HUES6 (cell line): Measurements from ENCODE around the gene NME5.

Experiments used
- H3K27ac ChIP-seq: 2 replicates; pipeline ENCODE4 v1.7.0; 2013; ENCODE audit warnings: low read depth, mild to moderate bottlenecking, low read length, inconsistent platforms
- H3K27me3 ChIP-seq: 2 replicates; pipeline ENCODE4 v1.6.1; 2013; ENCODE audit warnings: low read length; ENCODE audit not compliant: control insufficient read depth, insufficient read depth
- H3K36me3 ChIP-seq: 2 replicates; pipeline ENCODE4 v1.6.1; 2013; ENCODE audit warnings: low read length; ENCODE audit not compliant: control insufficient read depth, insufficient read depth
- H3K4me1 ChIP-seq: 2 replicates; pipeline ENCODE4 v1.6.1; 2013; ENCODE audit warnings: low read length; ENCODE audit not compliant: control insufficient read depth, insufficient read depth
- H3K4me3 ChIP-seq: 2 replicates; pipeline ENCODE4 v1.5.1; 2013; ENCODE audit warnings: low read depth, low read length
- H3K9ac ChIP-seq: one replicate; pipeline ENCODE4 v1.6.1; 2013; ENCODE audit warnings: mild to moderate bottlenecking, low read length
- H3K9me3 ChIP-seq: 2 replicates; pipeline ENCODE4 v1.6.1; 2013; ENCODE audit warnings: low read depth, low read length; ENCODE audit not compliant: control insufficient read depth, insufficient read depth

The NME5 gene

DNA sequence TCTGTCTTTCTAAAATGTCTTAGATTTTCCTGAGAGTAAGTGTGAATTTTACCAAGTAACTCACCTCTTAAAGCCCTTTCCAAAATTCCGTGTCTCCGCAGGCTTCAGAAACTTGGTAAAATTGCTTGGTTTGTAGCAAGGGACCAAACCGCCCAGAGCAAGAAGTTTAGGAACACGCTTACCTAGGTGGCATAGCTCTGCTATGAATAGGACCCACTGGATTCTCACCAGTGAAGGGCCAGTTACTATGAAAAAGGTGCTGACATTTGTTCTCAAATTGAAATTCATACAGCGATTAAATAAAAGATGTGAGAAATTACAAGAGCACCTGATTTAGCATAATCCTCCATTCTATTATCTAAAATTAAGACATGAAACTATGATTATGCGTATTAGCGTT lies 6.7 kb downstream of the NME5 start:
- Histone ChIP-seq H3K36me3 (no peaks in the 10 kb centered on the region), H3K4me3 (peak overlapping the region; percentile 53; the same call in 1 of the 2 replicates), H3K9ac (no peak overlapping the region), H3K27me3 (no peaks in the 10 kb centered on the region), H3K9me3 (no peaks in the 10 kb centered on the region), H3K27ac (no peak overlapping the region), H3K4me1 (peaks cover 5% of the 10 kb centered on the region)

DNA sequence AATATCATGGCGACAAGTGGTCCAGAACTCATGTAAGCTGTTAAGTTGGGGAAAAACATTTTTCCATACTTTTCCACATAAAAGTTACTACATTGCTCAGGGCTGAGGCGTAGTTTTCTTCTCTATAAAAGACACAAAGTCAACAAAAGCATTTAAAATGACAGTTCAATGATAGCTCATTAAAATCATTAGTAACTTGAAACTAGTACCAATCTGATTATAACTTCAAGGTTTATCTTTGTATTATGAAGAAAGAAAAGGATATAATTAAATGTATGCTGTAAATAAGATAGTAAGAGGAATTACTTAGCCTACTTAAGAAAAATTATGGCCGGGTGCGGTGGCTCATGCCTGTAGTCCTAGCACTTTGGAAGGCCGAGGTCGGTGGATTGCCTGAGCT lies 9.9 kb downstream of the NME5 start:
- H3K9me3 ChIP-seq, result no peaks in the 10 kb centered on the region
- no peak overlapping the region for H3K4me3 ChIP-seq
- H3K9ac ChIP-seq, result no peak overlapping the region
- no peaks in the 10 kb centered on the region for H3K27me3 ChIP-seq
- no peak overlapping the region for H3K27ac ChIP-seq
- H3K4me1 ChIP-seq, result peaks cover 5% of the 10 kb centered on the region
- no peaks in the 10 kb centered on the region for H3K36me3 ChIP-seq

DNA sequence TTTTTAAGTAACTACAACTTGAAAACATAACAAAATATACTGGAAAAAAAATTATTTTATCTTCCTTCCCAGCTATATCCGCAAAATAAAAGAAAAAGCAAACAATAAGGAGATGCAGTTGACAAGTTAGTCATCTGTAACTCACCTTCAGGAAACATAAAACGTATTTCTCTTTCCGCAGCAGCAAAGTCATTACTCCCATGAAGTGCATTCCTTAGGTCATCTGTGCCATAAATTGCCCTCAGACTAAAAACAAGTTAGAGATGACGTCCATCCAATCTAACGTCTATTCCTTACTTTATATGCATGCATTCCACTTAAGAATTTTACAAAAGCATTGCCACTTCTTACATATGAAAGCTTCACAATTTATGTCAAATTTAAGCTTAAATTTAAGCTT lies 10.9 kb downstream of the NME5 start:
- Histone ChIP-seq H3K4me1 (peaks cover 5% of the 10 kb centered on the region), H3K27me3 (no peaks in the 10 kb centered on the region), H3K27ac (no peak overlapping the region), H3K9me3 (no peaks in the 10 kb centered on the region), H3K9ac (no peak overlapping the region), H3K4me3 (no peak overlapping the region), H3K36me3 (no peaks in the 10 kb centered on the region)

DNA sequence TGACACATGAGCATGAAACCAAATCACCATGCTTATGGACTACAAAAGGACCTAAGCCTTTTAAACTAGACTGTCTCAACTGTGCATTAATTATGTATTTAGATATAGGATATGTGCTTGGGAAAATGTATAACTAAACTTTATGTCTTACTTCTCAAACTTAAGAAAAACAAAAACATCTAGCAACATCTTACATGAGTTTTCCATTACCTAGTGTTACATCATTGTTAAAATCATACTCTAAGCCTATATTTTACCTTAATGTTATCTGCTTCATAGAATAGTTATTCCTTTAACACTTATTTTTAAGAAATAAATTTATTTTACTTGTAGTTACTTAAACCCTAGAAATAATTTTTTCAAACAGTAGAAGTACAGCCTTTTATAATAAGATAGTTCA lies 24.0 kb downstream of the NME5 start:
- no peak overlapping the region for H3K9ac ChIP-seq
- no peak overlapping the region for H3K27ac ChIP-seq
- H3K4me1 ChIP-seq, result peaks cover 14% of the 10 kb centered on the region
- no peaks in the 10 kb centered on the region for H3K27me3 ChIP-seq
- no peaks in the 10 kb centered on the region for H3K9me3 ChIP-seq
- H3K4me3 ChIP-seq, result no peak overlapping the region
- no peaks in the 10 kb centered on the region for H3K36me3 ChIP-seq

DNA sequence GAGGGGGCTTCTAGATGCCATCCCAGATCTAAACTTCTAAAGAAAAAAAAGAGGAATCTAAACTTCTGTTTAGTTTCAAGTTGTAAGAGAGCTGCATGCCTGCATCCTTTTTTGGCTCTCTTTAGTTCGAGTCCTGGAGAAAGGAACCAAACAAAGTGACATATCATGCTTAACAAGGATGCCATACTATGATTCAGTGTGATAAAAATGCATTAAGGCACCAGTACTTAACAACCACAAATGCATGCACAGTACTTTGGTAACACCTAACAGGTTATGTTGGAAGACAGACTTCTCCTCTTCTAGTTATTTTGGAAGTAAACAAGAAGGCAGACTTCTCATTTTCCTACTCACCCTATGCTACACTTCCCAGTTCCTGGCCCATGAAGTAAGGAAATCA lies 27.3 kb downstream of the NME5 start:
- Histone ChIP-seq H3K36me3 (no peaks in the 10 kb centered on the region), H3K9me3 (no peaks in the 10 kb centered on the region), H3K27me3 (no peaks in the 10 kb centered on the region), H3K4me1 (peaks cover 27% of the 10 kb centered on the region), H3K4me3 (no peak overlapping the region), H3K27ac (no peak overlapping the region), H3K9ac (no peak overlapping the region)

DNA sequence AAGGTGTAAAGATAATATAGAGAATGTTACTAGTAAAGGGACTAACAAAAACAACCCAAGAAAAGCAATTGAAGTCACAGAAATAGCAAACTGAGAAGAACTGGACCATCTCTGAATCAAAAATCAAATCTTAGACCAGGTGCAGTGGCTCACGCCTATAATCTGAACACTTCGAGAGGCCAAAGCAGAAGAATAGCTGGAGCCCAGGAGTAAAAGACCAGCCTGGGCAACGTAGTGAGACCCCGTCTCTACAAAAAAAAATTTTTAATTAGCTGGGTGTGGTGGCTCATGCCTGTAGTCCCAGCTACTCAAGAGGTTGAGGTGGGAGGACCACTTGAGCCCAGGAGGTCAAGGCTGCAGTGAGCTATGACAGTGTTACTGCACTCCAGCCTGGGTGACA lies 28.0 kb downstream of the NME5 start:
- peaks cover 27% of the 10 kb centered on the region for H3K4me1 ChIP-seq
- H3K27me3 ChIP-seq, result no peaks in the 10 kb centered on the region
- H3K36me3 ChIP-seq, result no peaks in the 10 kb centered on the region
- H3K9me3 ChIP-seq, result no peaks in the 10 kb centered on the region
- peak overlapping the region; percentile 40; the same call in 1 of the 2 replicates for H3K27ac ChIP-seq
- H3K4me3 ChIP-seq, result no peak overlapping the region
- no peak overlapping the region for H3K9ac ChIP-seq

DNA sequence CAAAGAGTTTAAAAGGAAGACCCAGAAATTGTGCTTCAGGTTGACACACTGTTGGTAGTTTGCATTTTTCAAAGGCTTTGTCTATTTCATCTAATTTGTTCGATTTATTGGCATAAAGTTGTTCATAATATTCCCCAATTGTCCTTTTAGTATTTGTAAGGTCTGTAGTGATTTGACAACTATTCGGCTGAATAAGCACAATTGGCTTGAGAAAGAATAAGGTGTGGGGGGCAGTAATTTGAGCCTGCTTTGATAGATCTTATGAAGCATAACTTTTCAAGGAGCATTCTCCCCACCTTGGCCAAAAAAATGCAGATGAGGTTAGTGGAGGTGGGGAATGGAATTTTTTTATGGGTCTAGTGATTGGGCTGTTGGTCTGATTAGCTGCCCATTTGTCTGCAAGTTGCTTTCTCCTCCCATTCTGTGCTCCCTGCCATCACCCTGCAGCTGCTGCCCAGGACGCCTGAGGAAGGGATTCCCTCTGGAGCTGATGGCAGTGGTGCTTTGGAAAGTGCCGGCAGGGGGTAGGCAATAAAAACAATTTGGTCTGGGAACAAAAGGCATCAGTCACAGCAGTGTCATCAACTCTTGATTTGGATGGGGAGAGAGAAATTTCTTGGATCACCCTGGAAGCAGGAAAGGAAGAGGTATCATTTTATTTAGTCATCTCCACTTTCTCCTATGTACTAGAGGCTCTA lies 28.8 kb downstream of the NME5 start:
- H3K27ac ChIP-seq, result peak overlapping the region; percentile 42; the same call in 1 of the 2 replicates
- peaks cover 27% of the 10 kb centered on the region for H3K4me1 ChIP-seq
- no peaks in the 10 kb centered on the region for H3K36me3 ChIP-seq
- H3K27me3 ChIP-seq, result no peaks in the 10 kb centered on the region
- H3K9me3 ChIP-seq, result no peaks in the 10 kb centered on the region
- peak overlapping the region; percentile 17 for H3K9ac ChIP-seq
- H3K4me3 ChIP-seq, result peak overlapping the region; percentile 4; the same call in 1 of the 2 replicates

DNA sequence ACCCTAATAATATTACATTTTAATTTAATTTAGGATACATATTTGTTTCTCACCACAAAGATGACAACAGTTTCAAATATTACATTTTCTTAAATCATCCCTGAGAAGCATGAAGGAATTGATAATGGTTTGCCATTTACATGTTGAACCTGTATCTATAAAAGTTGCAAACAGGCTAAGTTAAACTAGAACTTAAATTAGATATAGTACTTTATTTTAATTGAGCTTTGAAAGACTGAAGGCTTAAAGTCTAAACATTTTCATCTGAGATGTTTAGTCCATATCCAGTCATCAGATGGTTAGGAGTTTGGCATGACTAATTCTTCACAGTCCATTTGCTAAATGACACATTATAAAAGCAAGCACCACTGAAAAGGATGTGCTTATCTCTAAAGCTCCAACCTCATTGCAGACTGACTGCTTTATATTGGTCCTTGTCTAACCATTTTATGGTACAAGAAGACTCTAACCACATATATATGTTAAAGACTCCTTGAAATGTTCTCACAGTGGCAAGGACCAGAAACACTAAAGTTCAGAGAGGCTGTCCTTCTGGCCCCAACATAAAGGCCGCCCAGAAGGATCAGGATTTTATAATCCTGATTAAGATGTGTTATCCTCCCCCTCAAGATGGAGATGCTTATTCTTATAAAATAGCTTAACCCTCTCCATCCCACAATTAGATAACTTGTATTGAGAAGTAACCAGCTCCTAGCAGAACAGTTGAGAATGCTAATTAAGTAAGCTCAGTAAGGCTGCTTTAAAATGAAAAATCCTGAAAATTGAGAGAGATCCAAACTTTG lies 29.6 kb downstream of the NME5 start:
- Histone ChIP-seq H3K27ac (peak overlapping the region; percentile 42; the same call in 1 of the 2 replicates), H3K9ac (peak overlapping the region; percentile 17), H3K4me3 (no peak overlapping the region; the same call in 1 of the 2 replicates), H3K9me3 (no peaks in the 10 kb centered on the region), H3K27me3 (no peaks in the 10 kb centered on the region), H3K4me1 (peaks cover 27% of the 10 kb centered on the region), H3K36me3 (no peaks in the 10 kb centered on the region)

DNA sequence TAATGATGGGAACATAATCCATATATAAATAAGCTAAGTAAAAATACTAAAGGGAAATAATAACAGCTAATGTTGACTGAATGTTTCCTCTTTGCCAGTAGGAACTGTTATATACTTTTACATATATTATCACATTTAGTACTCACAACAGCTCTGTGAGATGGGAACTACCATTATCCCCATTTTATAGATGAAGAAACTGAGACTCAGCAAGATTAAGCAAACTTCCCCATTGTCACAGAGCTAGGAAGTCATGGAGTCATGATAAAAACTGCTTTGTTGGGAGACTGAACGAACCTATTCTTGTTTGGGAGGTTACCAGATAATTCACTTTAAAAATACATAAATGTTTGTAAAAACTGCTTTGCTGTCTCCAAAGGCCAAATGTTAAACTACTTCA lies 32.0 kb downstream of the NME5 start:
- no peak overlapping the region for H3K27ac ChIP-seq
- H3K36me3 ChIP-seq, result no peaks in the 10 kb centered on the region
- H3K9ac ChIP-seq, result no peak overlapping the region
- H3K27me3 ChIP-seq, result no peaks in the 10 kb centered on the region; the same call in 1 of the 2 replicates
- H3K4me3 ChIP-seq, result no peak overlapping the region
- peaks cover 40% of the 10 kb centered on the region for H3K4me1 ChIP-seq
- H3K9me3 ChIP-seq, result no peaks in the 10 kb centered on the region

DNA sequence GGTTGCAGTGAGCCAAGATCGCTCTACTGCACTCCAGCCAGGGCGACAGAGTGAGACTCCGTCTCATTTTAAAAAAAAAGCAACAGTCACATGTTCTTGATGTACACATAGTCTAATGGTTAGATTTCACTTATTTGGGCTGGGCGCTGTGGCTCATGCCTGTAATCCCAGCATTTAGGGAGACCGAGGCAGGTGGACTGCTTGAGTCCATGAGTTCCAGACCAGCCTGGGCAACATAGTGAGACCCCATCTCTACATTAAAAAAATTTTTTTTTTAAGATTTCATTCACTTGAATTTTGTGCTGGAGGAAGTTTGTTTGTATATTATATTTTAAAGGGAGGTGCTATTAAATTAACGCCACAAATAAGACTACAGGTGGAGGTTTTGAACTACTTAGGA lies 33.5 kb downstream of the NME5 start:
- H3K9me3 ChIP-seq, result no peaks in the 10 kb centered on the region
- no peak overlapping the region for H3K27ac ChIP-seq
- H3K9ac ChIP-seq, result no peak overlapping the region
- H3K4me1 ChIP-seq, result peaks cover 31% of the 10 kb centered on the region
- H3K4me3 ChIP-seq, result no peak overlapping the region
- H3K27me3 ChIP-seq, result no peaks in the 10 kb centered on the region; the same call in 1 of the 2 replicates
- H3K36me3 ChIP-seq, result no peaks in the 10 kb centered on the region

DNA sequence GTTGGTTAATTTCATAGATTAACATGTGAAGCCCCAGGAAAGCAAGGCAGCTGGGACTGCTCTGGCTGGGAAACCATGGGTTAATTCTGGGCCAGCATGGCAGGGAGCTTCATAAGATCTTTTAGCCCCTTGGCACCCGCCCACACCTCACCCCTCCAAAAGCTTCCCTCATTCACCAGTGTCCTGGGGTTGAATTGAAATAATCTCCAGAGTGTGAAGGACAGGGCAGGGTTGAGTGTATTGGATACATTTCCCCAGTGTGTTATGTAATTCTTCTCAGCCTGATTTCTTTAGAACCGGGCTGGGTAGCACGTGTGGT lies 36.0 kb downstream of the NME5 start:
- Histone ChIP-seq H3K4me3 (no peak overlapping the region), H3K9ac (no peak overlapping the region), H3K9me3 (no peaks in the 10 kb centered on the region), H3K27me3 (peaks cover 6% of the 10 kb centered on the region; the same call in 1 of the 2 replicates), H3K36me3 (no peaks in the 10 kb centered on the region), H3K4me1 (peaks cover 16% of the 10 kb centered on the region), H3K27ac (no peak overlapping the region)
